ENCODE results near the gene POMGNT2.

DNA sequence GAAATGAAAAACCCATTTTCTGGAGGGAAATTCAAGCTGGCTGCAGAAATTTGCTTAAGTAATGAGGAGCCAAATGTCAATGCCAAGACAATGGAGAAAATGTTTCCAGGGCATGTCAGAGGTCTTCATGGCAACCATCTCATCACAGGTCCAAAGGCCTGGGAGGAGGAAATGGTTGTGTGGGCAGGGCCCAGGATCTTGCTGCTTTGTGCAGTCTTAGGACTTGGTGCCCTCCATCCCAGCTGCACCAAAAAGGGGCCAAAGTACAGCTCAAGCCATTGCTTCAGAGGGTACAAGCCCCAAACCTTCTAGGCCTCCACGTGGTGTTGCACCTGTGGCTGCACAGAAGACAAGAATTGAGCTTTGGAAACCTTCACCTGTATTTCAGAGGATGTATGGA lies 59.3 kb downstream of the POMGNT2 start:
- TF ChIP-seq, protein P1, sequence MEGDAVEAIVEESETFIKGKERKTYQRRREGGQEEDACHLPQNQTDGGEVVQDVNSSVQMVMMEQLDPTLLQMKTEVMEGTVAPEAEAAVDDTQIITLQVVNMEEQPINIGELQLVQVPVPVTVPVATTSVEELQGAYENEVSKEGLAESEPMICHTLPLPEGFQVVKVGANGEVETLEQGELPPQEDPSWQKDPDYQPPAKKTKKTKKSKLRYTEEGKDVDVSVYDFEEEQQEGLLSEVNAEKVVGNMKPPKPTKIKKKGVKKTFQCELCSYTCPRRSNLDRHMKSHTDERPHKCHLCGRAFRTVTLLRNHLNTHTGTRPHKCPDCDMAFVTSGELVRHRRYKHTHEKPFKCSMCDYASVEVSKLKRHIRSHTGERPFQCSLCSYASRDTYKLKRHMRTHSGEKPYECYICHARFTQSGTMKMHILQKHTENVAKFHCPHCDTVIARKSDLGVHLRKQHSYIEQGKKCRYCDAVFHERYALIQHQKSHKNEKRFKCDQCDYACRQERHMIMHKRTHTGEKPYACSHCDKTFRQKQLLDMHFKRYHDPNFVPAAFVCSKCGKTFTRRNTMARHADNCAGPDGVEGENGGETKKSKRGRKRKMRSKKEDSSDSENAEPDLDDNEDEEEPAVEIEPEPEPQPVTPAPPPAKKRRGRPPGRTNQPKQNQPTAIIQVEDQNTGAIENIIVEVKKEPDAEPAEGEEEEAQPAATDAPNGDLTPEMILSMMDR (IDR thresholded peaks at IDR 0.05): no peak
- no peak for TF ChIP-seq POLR2A (IDR thresholded peaks at IDR 0.05)
